ENCODE measurements around the gene GNAS-AS1.
A peak's percentile ranks its signal among the peaks of the same experiment; 100 is the strongest.

The GNAS-AS1 gene

DNA sequence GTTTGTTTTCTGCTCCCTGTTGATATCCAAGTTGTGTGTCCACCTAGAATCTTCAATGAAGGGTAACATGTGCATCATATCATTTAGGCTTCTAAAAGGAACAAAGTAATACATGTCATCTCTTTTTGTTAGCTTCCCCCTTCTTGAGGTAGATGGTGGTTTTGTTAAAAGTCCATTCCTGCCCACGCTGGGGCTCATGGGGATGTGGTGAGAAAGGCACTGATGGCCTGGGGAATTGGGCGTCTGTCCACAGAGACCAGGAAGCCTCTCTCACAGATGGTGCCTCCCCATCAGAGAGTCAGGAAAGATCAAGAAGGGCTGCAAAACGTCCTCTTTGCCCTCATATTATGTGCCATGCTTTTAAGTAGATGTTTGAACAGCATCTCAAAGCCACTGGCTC is 34.3 kb upstream of the GNAS-AS1 start:
- no peak for DNase-seq

GRCh38 chr20:58883241-58883691 is 32.6 kb upstream of the GNAS-AS1 start:
- no peak for DNase-seq

- no peak for DNase-seq
Measured at GRCh38 chr20:58882704-58883089, 32.0 kb upstream of the GNAS-AS1 start.

DNA sequence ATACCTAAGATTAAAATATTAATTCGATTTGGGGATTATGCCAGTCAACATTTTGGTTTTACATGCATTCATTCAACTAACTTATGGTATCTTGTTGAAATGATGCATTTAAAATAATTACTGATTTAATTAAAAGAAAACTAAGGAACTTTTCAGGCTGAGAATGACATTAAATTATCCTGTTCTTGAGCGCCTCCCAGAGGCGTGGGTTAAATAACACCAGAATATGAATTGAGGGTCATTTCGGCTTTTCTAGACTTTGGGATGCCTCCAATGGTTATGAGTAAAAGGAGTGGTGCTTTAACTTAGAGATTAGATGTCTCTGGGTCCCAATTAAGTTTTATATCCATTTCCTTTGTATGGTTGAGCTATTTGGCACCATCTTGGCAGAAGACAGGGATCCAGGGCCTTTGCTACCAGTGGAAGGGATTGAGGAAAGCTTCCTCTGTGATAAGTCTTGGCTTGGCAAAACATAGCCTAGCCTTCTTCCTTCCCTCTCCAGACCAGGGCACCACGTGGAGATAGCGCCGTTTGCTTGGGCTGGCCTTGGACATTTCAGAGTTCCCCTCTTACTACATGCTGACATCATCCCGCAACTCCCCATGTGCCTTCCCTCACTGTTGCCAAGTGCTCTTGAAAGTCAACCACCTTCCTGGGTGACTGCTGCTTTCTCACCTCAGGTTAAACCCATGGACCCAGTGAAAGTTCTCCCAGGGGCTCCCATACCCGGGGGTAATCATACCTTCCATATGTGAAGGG is 30.5 kb upstream of the GNAS-AS1 start:
- DNase-seq = no peak

GRCh38 chr20:58880441-58880840 is 29.7 kb upstream of the GNAS-AS1 start:
- no peak for DNase-seq

GRCh38 chr20:58878399-58878798 is 27.7 kb upstream of the GNAS-AS1 start:
- DNase-seq = no peak

GRCh38 chr20:58877976-58878360 is 27.3 kb upstream of the GNAS-AS1 start:
- DNase-seq = peak; percentile 38

- DNase-seq = peak; percentile 75
Measured at GRCh38 chr20:58877050-58877975, 26.6 kb upstream of the GNAS-AS1 start.

GRCh38 chr20:58876437-58876836 is 25.7 kb upstream of the GNAS-AS1 start:
- DNase-seq = no peak

GRCh38 chr20:58875541-58876134 is 24.9 kb upstream of the GNAS-AS1 start:
- DNase-seq = peak; percentile 31

DNA sequence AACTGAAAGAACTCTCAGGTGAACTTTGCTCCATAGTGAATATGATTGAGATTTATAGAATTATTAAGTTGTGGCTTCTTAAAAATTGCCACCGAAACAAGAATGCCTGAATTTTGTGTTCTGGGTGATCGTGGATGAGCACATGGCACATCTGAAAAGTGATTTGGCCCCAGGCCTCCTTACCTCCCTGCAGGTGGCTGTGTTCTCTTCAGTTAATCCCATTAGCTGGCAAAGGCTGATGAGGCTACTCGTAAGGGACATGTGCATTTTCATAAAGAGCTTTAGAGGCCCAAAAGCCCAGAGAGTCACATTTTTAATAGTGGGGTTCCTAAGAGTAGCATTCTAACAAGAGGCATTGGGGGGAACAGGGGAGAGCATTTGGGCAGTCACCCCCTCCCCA is 24.4 kb upstream of the GNAS-AS1 start:
- peak; percentile 85 for DNase-seq

GRCh38 chr20:58874469-58874868 is 23.8 kb upstream of the GNAS-AS1 start:
- DNase-seq = no peak

- DNase-seq = no peak
Measured at GRCh38 chr20:58871533-58872102, 20.9 kb upstream of the GNAS-AS1 start.

- peak; percentile 86 for DNase-seq
Measured at GRCh38 chr20:58870293-58871014, 19.8 kb upstream of the GNAS-AS1 start.

GRCh38 chr20:58869662-58870227 is 19.0 kb upstream of the GNAS-AS1 start:
- DNase-seq = no peak

- DNase-seq = peak; percentile 86
Measured at GRCh38 chr20:58868795-58869194, 18.1 kb upstream of the GNAS-AS1 start.

DNA sequence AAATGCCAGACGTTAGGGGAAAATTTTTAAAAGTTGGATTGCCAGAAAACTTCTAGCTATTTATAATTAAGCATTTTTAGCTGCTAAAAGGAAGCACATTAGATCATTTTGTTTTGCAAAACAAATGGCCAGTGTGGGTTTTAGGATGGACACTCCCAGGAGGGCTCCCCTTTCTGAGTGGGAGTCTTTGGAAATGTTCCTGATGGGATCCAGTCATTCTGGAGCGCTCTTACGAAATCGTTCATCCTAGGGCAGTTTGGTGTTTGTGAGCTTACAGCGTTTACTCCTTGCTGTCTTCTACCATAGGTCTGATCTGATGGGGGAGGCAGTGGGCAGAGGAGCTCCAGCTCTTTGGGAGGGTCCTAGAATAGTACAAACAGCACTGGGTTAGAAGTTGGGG is 16.5 kb upstream of the GNAS-AS1 start:
- no peak for DNase-seq

GRCh38 chr20:58865843-58866242 is 15.1 kb upstream of the GNAS-AS1 start:
- DNase-seq = no peak

GRCh38 chr20:58864346-58864745 is 13.6 kb upstream of the GNAS-AS1 start:
- DNase-seq = peak; percentile 27

- DNase-seq = no peak
Measured at GRCh38 chr20:58863044-58863790, 12.5 kb upstream of the GNAS-AS1 start.

Measured in NCI-H82 (cell line).